ENCODE results near the gene NOX4. TPM values are rescaled to one million over a fixed set of nuclear protein-coding genes. Genes with fewer than 3 reads are reported as not detected.

Gene NOX4
- total RNA-seq = 10 to 100 TPM in 1 of 4 donors, 1 to 10 TPM in 3; 3.9 to 23.7 (median 5.6) TPM

- peaks cover 0 to 15% (median 0%) of the 10 kb centered on the region in 3 donors for H3K4me1 ChIP-seq
- H3K9me3 ChIP-seq = no peaks in the 10 kb centered on the region
- peak within 1 kb of the TSS; percentile 26 to 61 for H3K4me3 ChIP-seq
- 0 to 1% methylated on average over 2 to 24 of the region's 51 CpGs for WGBS, 2 donors (ENCODE audit: low coverage in 1 of 2)
- ATAC-seq = peak; percentile 71
- H3K27me3 ChIP-seq = no peaks in the 10 kb centered on the region
- H3K36me3 ChIP-seq = no peaks in the 10 kb centered on the region
- peak within 1 kb of the TSS in 3 of 4 donors; percentile 62 to 75 (median 66) for H3K27ac ChIP-seq
- TF ChIP-seq POLR2AphosphoS5 (IDR thresholded peaks at IDR 0.05) = no peak
- no peak for TF ChIP-seq EP300 (IDR thresholded peaks at IDR 0.05)
- TF ChIP-seq CTCF (IDR thresholded peaks at IDR 0.05) = no peak
- TF ChIP-seq POLR2A (IDR thresholded peaks at IDR 0.05) = no peak
These were observed at the start of gene NOX4 for GRCh38 chr11:89490981-89491690. Gene NOX4, minus strand, starts transcription at chr11:89491375. Its CDS starts 129 bp downstream, at chr11:89491246.

GRCh38 chr11:89540826-89541225, 49.7 kb upstream of the NOX4 start:
- Histone ChIP-seq H3K27me3 (no peaks in the 10 kb centered on the region), H3K4me1 (peaks cover 0 to 18% (median 0%) of the 10 kb centered on the region in 3 donors), H3K27ac (no peak overlapping the region), H3K4me3 (no peak overlapping the region), H3K36me3 (no peaks in the 10 kb centered on the region), H3K9me3 (no peaks in the 10 kb centered on the region)
- WGBS, 2 donors (ENCODE audit: low coverage in 1 of 2) = 44 to 60% methylated on average over 1 of the region's 1 CpG
- TF ChIP-seq CTCF (IDR thresholded peaks at IDR 0.05) (no peak), POLR2AphosphoS5 (IDR thresholded peaks at IDR 0.05) (no peak), EP300 (IDR thresholded peaks at IDR 0.05) (no peak)
- ATAC-seq = no peak

- Histone ChIP-seq H3K27ac (no peak overlapping the region), H3K9me3 (no peaks in the 10 kb centered on the region), H3K27me3 (no peaks in the 10 kb centered on the region), H3K4me3 (no peak overlapping the region), H3K4me1 (peaks cover 0 to 18% (median 0%) of the 10 kb centered on the region in 3 donors), H3K36me3 (no peaks in the 10 kb centered on the region)
- 95 to 100% methylated on average over 1 of the region's 1 CpG for WGBS, 2 donors (ENCODE audit: low coverage in 1 of 2)
- ATAC-seq = no peak
- TF ChIP-seq CTCF (IDR thresholded peaks at IDR 0.05) (no peak), EP300 (IDR thresholded peaks at IDR 0.05) (no peak), POLR2A (IDR thresholded peaks at IDR 0.05) (no peak)
These were observed 46.8 kb upstream of the NOX4 start for GRCh38 chr11:89537936-89538335.

- Histone ChIP-seq H3K9me3 (no peaks in the 10 kb centered on the region), H3K4me1 (peaks cover 0 to 18% (median 0%) of the 10 kb centered on the region in 3 donors), H3K36me3 (no peaks in the 10 kb centered on the region), H3K27ac (no peak overlapping the region), H3K27me3 (no peaks in the 10 kb centered on the region), H3K4me3 (no peak overlapping the region)
- WGBS, 2 donors (ENCODE audit: low coverage in 1 of 2) = 0 to 13% methylated on average over 1 of the region's 1 CpG
- ATAC-seq = no peak
- TF ChIP-seq CTCF (IDR thresholded peaks at IDR 0.05) (no peak), POLR2A (IDR thresholded peaks at IDR 0.05) (no peak), EP300 (IDR thresholded peaks at IDR 0.05) (no peak), POLR2AphosphoS5 (IDR thresholded peaks at IDR 0.05) (no peak)
These were observed 45.8 kb upstream of the NOX4 start for GRCh38 chr11:89536926-89537325.

- Histone ChIP-seq H3K27me3 (no peaks in the 10 kb centered on the region), H3K4me3 (no peak overlapping the region), H3K27ac (no peak overlapping the region), H3K36me3 (no peaks in the 10 kb centered on the region), H3K9me3 (no peaks in the 10 kb centered on the region), H3K4me1 (peaks cover 0 to 18% (median 0%) of the 10 kb centered on the region in 3 donors)
- no peak for ATAC-seq
- TF ChIP-seq EP300 (IDR thresholded peaks at IDR 0.05) = no peak
- 26 to 39% methylated on average over 4 of the region's 4 CpGs for WGBS, 2 donors (ENCODE audit: low coverage in 1 of 2)
These were observed 44.0 kb upstream of the NOX4 start for GRCh38 chr11:89535221-89535620.
